HL-60 (cell line): ENCODE measurements around the gene SRR.

Experiments used
- GABPA ChIP-seq: IDR thresholded peaks from 2 replicates; pipeline ENCODE4 v1.6.1; 2012; ENCODE audit warnings: low read depth
- POLR2AphosphoS5 ChIP-seq: IDR thresholded peaks from 2 replicates; pipeline ENCODE4 v1.6.1; 2012; ENCODE audit warnings: low read depth
- TF ChIP-seq, protein P1 (sequence below): IDR thresholded peaks from one replicate; pipeline ENCODE4 v1.5.1; 2011; ENCODE audit warnings: low read length, control low read depth, inconsistent platforms; ENCODE audit not compliant: insufficient read depth
- TF ChIP-seq, protein P2 (sequence below): IDR thresholded peaks from 2 replicates; pipeline ENCODE4 v1.6.1; 2012; ENCODE audit warnings: low read depth; ENCODE audit not compliant: insufficient replicate concordance

DNA sequence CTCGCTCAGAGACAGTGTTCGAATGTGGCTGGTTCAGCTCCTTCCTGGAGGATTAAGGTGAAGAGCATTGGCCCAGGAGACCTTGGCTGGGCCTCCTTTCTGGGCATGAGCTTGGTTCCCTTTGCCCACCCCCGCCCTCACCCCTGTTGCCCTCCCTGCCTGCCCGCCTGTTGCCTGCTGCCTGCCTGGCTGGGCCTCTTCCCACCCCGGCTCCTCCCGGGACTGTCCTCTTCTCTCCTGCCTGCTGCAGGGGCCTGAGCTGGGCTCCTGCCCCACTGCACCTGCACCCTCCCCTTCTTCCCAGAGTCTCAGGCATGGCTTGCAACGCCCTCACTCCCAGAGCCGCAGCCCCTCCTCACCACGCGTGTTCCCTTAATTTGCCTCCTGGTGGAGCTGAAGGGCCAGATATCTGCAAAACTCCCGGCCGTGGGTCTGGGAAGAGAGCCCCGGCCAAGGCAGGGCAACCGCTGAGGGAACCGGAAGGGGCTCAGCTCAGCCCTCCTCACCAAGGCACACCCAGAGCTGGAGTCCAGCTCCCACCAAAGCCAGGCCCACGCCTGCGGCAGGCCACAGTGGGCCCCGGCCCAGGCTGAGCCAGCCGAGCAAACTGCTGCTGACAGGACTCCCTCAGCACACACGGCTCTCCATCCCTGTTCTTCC is 65.9 kb downstream of the SRR start:
- TF ChIP-seq, protein P1, sequence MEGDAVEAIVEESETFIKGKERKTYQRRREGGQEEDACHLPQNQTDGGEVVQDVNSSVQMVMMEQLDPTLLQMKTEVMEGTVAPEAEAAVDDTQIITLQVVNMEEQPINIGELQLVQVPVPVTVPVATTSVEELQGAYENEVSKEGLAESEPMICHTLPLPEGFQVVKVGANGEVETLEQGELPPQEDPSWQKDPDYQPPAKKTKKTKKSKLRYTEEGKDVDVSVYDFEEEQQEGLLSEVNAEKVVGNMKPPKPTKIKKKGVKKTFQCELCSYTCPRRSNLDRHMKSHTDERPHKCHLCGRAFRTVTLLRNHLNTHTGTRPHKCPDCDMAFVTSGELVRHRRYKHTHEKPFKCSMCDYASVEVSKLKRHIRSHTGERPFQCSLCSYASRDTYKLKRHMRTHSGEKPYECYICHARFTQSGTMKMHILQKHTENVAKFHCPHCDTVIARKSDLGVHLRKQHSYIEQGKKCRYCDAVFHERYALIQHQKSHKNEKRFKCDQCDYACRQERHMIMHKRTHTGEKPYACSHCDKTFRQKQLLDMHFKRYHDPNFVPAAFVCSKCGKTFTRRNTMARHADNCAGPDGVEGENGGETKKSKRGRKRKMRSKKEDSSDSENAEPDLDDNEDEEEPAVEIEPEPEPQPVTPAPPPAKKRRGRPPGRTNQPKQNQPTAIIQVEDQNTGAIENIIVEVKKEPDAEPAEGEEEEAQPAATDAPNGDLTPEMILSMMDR: no peak
- TF ChIP-seq POLR2AphosphoS5 (no peak), GABPA (no peak)
- TF ChIP-seq, protein P2, sequence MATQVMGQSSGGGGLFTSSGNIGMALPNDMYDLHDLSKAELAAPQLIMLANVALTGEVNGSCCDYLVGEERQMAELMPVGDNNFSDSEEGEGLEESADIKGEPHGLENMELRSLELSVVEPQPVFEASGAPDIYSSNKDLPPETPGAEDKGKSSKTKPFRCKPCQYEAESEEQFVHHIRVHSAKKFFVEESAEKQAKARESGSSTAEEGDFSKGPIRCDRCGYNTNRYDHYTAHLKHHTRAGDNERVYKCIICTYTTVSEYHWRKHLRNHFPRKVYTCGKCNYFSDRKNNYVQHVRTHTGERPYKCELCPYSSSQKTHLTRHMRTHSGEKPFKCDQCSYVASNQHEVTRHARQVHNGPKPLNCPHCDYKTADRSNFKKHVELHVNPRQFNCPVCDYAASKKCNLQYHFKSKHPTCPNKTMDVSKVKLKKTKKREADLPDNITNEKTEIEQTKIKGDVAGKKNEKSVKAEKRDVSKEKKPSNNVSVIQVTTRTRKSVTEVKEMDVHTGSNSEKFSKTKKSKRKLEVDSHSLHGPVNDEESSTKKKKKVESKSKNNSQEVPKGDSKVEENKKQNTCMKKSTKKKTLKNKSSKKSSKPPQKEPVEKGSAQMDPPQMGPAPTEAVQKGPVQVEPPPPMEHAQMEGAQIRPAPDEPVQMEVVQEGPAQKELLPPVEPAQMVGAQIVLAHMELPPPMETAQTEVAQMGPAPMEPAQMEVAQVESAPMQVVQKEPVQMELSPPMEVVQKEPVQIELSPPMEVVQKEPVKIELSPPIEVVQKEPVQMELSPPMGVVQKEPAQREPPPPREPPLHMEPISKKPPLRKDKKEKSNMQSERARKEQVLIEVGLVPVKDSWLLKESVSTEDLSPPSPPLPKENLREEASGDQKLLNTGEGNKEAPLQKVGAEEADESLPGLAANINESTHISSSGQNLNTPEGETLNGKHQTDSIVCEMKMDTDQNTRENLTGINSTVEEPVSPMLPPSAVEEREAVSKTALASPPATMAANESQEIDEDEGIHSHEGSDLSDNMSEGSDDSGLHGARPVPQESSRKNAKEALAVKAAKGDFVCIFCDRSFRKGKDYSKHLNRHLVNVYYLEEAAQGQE: no peak
